ENCODE results near the gene STUM. TPM values are rescaled to one million over a fixed set of nuclear protein-coding genes. Genes with fewer than 3 reads are reported as not detected.

The STUM gene
- total and polyA plus RNA-seq, 2 experiments from 2014 or later, result 0.23 to 1.3 TPM

DNA sequence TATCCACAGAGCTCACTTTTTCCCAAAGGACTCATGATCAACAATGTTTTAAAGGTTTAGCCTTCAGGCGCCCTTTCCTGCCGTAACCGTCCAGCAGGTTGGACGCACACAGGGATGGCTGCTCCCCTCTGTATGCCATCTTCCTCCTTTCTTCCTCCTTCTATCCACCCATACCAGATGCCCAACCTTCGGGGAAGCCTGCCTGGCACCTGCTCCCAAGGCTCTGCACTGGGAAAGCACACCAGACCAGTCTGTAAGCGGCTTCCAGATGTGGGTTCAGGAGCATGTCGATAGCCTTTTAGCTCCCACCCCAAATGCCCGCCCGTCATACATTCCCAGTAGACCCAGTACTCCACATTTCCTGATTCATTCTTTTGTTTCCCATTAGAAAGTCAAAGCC is 52.9 kb downstream of the STUM start (continued):
- TF ChIP-seq, protein P1, sequence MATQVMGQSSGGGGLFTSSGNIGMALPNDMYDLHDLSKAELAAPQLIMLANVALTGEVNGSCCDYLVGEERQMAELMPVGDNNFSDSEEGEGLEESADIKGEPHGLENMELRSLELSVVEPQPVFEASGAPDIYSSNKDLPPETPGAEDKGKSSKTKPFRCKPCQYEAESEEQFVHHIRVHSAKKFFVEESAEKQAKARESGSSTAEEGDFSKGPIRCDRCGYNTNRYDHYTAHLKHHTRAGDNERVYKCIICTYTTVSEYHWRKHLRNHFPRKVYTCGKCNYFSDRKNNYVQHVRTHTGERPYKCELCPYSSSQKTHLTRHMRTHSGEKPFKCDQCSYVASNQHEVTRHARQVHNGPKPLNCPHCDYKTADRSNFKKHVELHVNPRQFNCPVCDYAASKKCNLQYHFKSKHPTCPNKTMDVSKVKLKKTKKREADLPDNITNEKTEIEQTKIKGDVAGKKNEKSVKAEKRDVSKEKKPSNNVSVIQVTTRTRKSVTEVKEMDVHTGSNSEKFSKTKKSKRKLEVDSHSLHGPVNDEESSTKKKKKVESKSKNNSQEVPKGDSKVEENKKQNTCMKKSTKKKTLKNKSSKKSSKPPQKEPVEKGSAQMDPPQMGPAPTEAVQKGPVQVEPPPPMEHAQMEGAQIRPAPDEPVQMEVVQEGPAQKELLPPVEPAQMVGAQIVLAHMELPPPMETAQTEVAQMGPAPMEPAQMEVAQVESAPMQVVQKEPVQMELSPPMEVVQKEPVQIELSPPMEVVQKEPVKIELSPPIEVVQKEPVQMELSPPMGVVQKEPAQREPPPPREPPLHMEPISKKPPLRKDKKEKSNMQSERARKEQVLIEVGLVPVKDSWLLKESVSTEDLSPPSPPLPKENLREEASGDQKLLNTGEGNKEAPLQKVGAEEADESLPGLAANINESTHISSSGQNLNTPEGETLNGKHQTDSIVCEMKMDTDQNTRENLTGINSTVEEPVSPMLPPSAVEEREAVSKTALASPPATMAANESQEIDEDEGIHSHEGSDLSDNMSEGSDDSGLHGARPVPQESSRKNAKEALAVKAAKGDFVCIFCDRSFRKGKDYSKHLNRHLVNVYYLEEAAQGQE (IDR thresholded peaks at IDR 0.05; ENCODE audit: unreplicated experiment), result no peak
- TF ChIP-seq STAT1 (IDR thresholded peaks at IDR 0.05; ENCODE audit: unreplicated experiment) (no peak), JUNB (IDR thresholded peaks at IDR 0.05; ENCODE audit: unreplicated experiment) (no peak), ZNF331 (CRISPR knock-in tag; IDR thresholded peaks at IDR 0.05; ENCODE audit: low read depth) (no peak)

- no peak overlapping the region for H3K27ac Mint-ChIP-seq
- H3K27ac ChIP-seq (ENCODE audit: low read depth), result no peak overlapping the region
- H3K27me3 ChIP-seq (ENCODE audit: insufficient read depth), result no peaks in the 10 kb centered on the region
- no peaks in the 10 kb centered on the region for H4K20me1 ChIP-seq (replicated peaks; ENCODE audit: insufficient read depth)
- DNase-seq (ENCODE audit: low spot score) (no peak), ATAC-seq (no peak)
- H3K36me3 ChIP-seq (ENCODE audit: insufficient read depth), result no peaks in the 10 kb centered on the region
- no peaks in the 10 kb centered on the region; the same call in 2 of the 3 replicates for H3K36me3 Mint-ChIP-seq (ENCODE audit: low read depth)
- H3F3A ChIP-seq (replicated peaks; ENCODE audit: low read depth), result no peaks in the 10 kb centered on the region
- H3K4me3 Mint-ChIP-seq, result no peak overlapping the region
- H3K4me3 ChIP-seq, result no peak overlapping the region
- H3K4me1 ChIP-seq (ENCODE audit: insufficient read depth), result 0 out of 2 replicates have a peak, but pooled peaks cover 17% of the 10 kb centered on the region
- H2AFZ ChIP-seq, result no peak overlapping the region
- no peaks in the 10 kb centered on the region for H3K9me3 Mint-ChIP-seq
- H3K9me2 ChIP-seq (ENCODE audit: insufficient read depth), result no peaks in the 10 kb centered on the region
- H3K27me3 Mint-ChIP-seq (ENCODE audit: insufficient read depth, low read depth, poor library complexity), result peaks cover 9% of the 10 kb centered on the region
- no peaks in the 10 kb centered on the region for H3K79me2 ChIP-seq (replicated peaks; ENCODE audit: insufficient read depth)
- H3K4me1 Mint-ChIP-seq, result peaks cover 31% of the 10 kb centered on the region
- no peak overlapping the region for H3K4me2 ChIP-seq
- TF ChIP-seq JUNB (IDR thresholded peaks at IDR 0.05; ENCODE audit: unreplicated experiment) (no peak), ZNF331 (CRISPR knock-in tag; IDR thresholded peaks at IDR 0.05; ENCODE audit: low read depth) (no peak), EZH2phosphoT487 (IDR thresholded peaks at IDR 0.05; ENCODE audit: unreplicated experiment) (no peak), EZH2 (IDR thresholded peaks at IDR 0.05; ENCODE audit: low read depth, unreplicated experiment) (no peak), ZNF114 (CRISPR knock-in tag; IDR thresholded peaks at IDR 0.05) (no peak), POLR2AphosphoS5 (IDR thresholded peaks at IDR 0.05; ENCODE audit: low read depth) (no peak)
- TF ChIP-seq, protein P2, sequence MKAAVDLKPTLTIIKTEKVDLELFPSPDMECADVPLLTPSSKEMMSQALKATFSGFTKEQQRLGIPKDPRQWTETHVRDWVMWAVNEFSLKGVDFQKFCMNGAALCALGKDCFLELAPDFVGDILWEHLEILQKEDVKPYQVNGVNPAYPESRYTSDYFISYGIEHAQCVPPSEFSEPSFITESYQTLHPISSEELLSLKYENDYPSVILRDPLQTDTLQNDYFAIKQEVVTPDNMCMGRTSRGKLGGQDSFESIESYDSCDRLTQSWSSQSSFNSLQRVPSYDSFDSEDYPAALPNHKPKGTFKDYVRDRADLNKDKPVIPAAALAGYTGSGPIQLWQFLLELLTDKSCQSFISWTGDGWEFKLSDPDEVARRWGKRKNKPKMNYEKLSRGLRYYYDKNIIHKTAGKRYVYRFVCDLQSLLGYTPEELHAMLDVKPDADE (IDR thresholded peaks at IDR 0.05), result no peak
- TF ChIP-seq, protein P1 (IDR thresholded peaks at IDR 0.05; ENCODE audit: unreplicated experiment), result no peak
Observed at GRCh38 chr1:226602186-226603021, 53.8 kb downstream of the STUM start.
